ELR (cell line): ENCODE data around the gene RNLS.

Experiments
- DNase-seq: peaks from one replicate; pipeline ENCODE4 v3.0.0-alpha.2; 2015; ENCODE audit warnings: low read depth

RNLS gene

GRCh38 chr10:88582806-88583583 is at the start of gene RNLS:
RNLS (minus strand) TSS chr10:88583318.
- DNase-seq = peak; percentile 52

GRCh38 chr10:88624840-88625239 is 41.7 kb upstream of the RNLS start:
- DNase-seq = no peak

DNA sequence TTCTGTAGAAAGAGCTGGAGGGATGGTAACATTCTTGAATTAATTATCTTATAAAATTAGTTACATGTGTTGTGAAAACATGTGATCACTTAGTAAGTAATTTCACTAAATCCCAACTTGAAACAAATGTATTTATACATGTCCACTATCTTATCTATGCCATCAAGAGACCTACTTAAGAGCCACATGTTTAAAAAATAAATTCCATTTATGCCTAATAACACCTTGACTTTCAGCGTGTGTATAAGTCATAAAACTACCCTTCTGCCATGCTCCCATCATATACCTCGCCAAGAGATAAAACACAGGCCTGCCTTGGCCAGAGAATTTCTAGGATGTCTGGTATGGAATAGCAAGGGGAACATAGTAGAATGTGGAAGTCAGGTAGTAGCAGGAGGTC is 40.7 kb upstream of the RNLS start:
- DNase-seq = no peak

DNA sequence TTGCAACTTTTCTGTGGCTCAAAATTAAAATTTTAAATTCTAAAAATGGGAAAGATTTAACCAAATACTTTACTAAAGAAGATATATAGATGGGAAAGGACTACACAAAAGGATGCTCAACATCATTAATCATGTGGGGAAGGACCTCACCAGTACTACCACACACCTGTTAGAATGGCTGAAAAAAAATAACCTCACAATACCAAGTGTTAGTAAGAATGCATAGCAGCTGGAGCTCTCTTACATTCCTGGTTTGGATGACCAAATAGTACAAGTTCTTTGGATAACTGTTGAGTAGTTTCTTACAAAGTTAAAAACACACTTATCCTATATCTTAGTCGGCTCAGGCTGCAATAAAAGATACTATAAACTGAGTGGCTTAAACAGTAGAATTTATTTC is 37.3 kb upstream of the RNLS start:
- DNase-seq = no peak

GRCh38 chr10:88618496-88618895 is 35.4 kb upstream of the RNLS start:
- DNase-seq = no peak

- DNase-seq = no peak
These were observed 34.7 kb upstream of the RNLS start for GRCh38 chr10:88617772-88618300.

DNA sequence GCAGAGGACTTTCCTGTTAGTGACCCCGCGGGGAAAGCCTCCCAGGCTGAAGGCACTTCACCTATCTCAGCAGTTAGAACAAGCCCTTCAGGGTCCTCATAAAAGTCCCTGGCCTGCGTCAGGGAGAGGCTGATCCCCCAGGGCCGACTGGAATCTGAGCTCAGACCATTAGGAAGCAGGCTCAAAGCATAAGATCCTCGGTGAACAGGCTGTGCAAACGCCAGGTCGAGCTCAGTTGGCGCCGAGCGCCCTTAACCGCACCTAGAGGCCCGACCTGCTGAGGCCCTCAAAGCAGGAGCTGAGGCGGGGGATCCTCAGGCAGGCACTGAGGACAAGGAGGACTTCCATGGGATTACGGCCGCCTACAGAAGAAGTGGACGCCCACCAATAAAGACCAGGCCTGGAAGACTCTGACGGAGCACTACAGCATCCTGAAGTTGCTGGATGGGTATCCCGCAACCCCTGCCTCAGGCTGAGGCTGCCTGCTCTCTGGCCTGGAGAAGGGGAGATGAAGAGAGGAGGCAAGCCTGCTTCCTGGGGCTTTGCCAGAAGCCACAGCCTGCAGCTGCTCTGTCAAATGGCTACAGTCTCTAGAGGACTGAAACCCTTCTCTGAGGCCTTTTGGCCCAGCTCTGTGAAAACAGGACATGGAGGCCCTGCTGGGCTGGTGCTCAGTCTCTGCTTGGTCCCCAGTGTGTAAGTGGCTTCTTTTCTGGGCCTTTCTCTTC is 33.3 kb upstream of the RNLS start:
- DNase-seq = no peak

GRCh38 chr10:88608780-88609179 is 25.7 kb upstream of the RNLS start:
- DNase-seq = no peak

DNA sequence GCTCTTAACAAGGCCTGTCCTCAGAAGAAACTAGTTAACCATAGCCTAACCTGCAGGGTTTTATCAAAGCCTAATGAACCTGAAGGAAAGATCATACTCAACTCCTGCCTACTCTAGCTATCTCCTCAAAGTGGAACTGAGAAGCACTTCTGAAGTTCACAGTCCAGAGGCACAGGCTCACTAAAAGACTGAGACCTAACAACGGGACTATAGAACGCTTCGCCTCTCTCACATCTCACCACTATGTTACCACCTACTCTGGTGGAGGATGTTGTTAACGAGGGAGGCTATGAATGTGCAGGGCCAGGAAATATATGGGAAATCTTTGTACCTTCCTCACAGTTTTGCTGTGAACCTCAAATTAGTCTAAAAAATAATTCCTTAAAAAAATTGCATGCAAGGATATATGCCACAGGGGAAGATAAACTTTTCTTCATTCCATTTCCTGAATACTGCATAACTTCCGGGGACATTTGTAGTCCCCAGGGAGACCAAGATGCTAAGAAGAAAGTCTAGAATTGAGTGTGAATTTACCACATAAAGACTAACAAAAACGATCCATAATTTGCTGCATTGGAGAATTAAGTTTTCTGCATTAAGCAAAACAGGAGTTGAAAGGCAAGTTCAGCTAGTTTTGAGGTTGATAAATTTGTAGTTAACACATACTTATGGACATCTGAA is 25.1 kb upstream of the RNLS start:
- no peak for DNase-seq

DNA sequence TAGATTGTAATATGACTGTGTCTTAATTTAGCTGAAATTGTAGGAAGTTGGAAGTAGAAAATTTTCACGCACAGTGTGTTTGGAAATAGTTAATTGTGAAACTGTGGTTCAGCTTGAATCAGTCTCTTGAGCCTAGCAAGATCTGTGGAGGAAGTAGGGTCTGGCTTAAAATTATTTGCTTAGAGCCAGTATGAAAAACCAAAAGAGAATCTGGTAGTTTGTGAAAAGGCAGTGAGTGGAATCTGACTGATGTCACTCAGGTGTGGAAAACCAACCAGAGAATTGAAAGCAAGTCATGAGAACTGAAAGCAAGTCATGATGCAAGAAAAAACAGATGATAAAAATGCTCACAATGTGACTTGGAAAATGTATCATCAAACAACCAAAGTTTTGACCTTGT is 14.9 kb upstream of the RNLS start:
- DNase-seq = no peak

DNA sequence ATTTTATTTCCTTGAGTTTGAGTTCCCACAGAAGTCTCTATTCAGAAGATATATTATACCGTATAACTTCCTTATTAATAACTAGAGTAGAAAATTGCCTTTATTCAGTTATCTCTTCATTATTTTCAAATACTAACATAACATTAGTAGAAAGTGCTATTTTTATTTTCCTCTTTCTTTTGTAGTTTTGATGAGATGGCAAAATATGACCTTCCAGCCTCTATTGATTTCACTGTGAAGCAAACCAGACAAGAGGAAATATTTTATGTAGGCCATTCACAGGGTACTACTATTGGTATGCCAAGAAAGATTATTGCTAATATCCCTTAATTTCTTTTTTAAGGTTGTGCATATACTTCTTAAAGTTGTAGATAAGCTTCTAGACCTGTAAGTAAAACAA is 11.4 kb upstream of the RNLS start:
- no peak for DNase-seq

DNA sequence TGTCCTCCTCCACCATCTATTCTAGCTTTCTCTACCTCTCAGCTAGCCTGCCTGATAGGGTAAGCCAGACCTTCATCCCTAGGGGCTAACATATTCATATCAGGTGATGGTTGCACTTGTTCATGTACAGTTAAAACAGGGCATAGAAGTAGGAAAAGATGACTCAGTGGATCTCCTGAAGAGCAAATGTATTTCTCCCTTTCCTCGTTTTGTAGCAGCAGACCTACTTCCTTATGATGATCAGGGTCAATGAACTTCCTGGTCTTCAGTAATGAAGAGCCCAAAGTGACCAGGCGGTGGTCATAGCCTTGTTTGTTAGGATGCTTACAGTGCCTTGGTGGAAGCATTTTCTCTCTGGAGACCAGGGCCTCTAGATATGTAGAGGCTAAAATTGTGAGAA is 9.8 kb upstream of the RNLS start:
- no peak for DNase-seq

DNA sequence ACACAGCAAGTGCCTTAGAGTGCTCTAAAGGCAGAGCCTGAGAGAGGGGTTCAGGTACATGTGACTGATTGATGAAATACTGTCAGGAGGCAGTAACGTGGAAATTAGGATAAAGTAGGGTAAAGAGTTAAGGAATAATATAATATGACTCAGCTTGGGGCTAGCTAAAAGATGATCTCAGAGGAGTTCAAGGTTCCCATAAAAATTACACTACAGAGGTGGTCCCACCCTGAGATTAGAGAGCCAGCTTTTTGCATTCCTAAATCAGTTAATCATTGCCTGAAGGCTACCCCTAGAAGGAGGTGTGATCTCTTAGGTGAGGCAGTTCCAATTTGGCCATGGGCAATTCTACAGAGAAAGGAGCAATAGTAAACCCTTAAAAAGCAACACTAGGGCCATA is 9.3 kb upstream of the RNLS start:
- peak; percentile 5 for DNase-seq

DNA sequence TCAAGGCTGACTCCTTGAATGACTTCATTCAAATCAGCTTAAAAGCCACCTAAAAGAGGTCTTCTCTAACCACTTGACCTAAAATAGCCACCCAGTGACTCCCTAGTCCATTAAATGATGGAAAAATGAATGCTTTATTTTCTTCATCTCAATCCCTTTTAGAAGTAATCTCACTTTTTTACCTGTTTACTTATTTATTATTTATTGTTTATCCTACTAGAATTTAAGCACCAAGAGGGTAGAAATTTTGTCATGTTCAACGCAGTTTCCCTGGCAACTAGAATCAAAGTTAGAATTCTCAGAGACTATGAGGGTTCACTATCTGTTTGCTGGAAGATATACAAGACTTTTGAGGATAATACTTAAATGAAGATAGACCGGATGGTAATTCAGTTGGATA is 3.3 kb upstream of the RNLS start, which contains the start of gene LIPJ:
Gene LIPJ, plus strand, starts transcription at position 301 of the 400 bp plus-strand sequence. CDS start 3,926 bp downstream, outside the sequence.
- DNase-seq = no peak

DNA sequence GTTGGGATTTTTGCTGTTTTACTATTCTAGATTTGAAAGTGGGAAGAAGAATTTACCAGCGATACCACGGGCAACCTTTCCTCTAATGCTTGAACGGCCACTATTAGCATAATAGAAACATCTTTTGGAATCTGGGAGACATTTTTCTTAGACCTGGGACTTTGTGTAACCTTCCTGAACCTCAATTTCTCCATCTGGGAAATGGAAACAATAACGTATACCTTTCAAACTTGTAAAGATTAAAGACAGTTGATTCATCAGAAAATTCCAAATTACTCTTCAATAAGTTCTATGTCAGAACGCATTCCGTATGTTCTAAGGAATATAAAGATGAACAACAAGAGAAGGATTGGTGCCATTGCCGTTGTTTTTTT is 453 bp upstream of the RNLS start:
- DNase-seq = no peak

DNA sequence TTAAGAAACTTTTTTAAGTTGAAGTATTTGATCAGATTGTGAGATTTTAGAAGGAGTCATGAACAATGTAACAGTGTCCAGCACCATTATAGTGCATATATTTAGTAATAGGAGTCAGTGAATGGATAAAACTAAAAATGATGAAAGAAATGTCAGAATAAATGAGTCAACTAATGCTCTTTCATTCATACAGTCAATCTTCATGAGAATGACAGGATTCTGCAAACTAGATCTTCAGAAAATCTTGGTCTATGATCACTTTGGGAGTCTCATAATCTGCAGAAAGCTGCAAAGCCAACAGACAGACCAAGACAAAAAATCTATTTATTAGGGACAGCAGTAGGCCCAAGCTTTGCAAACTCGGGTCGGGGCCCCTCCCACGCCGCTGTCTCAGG is 710 bp downstream of the RNLS start:
- DNase-seq = no peak

DNA sequence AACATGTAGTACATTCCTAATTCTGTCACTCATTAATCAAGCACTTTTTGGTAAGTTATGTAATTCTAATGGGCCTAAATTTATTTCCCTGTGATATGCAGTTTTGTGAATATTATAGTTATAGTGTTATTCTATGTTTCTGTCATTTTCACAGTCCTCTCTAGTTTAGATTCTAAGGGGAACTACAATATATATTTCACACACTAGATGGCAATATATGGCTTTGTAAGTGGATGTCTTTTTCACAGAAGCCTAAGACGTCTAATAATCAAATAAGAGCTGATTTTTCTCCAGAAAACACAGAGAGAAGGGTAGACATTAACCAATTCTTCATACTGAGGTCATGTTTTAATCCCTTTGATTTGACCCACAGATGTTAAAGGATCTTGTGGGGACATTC is 18.0 kb downstream of the RNLS start:
- peak; percentile 64 for DNase-seq

- DNase-seq = no peak
These were observed 21.0 kb downstream of the RNLS start for GRCh38 chr10:88562152-88562551.

DNA sequence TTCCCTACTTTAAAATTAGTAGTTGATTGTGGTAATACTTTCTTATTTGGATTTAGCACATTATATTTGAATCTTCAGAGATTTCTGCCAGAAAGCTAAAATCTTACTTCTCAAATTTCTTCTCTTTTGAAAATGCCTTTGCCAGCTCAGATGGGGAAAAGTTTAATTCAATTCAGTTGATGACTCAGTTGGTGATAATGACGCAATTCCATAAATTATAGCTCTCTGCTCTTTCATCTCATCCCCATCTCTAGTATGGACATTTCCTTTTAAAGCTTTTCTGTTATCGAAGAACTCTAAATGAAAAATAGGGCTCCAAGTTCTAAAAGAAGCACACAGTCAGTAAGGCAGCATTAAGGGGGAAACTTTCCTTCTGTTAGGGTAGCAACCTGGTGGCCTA is 25.5 kb downstream of the RNLS start:
- peak; percentile 53 for DNase-seq

GRCh38 chr10:88557256-88557655 is 25.9 kb downstream of the RNLS start:
- no peak for DNase-seq

GRCh38 chr10:88555190-88555908 is 27.8 kb downstream of the RNLS start:
- no peak for DNase-seq

DNA sequence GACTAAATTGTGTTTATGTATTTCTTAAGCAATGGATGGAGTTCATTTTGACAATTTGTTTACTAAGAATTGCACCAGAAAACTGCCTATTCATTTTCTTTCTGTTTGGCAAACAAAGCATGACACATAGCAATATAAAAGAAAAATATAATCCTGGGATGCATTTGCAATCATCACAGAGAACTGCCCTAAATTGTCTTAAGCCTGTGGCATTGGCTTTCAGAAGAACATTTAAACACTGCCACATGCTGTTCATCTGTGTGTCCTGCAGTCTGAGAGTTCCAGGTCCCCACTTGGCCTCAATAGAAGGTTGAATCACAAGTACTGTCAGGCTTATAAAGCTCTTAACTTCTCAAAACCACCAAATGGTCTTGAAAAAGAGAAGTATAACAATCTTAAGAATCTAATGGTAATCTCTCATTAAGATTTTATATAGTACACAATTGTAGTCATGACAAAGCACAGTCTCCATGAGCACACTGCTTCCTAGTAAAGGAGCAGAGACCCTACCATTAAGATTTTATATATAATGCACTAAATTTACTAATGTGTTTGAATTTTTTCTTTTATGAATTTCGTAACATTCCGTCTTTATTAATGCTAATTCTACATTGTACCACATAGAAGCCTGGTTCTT is 29.9 kb downstream of the RNLS start:
- DNase-seq = peak; percentile 72
